ENCODE data around the gene TRMU. TPM values are rescaled to one million over a fixed set of nuclear protein-coding genes. Genes with fewer than 3 reads are reported as not detected.

TRMU gene
- total RNA-seq, 1 experiment from 2014 or later: 73.9 TPM

DNA sequence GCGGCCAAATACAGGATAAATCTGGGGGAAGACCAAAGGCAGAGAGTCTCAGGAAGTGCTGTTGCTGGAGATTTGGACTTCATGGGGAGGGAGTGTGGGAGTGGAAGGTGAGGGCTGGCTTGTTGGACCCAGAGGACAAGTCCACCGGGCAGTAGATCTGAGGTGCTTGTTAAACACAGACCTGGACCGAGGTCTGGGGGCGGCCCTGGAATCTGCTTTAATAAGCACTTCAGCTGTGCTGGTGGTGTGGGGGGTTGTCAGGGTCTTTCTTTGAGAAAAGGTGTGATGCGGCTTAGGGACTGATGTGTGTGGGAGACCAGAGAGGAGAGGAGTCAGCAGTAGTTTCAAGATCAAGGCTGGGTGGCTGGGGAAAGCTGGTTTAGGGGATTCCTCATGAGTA lies 4.4 kb downstream of the TRMU start:
- H3K4me3 ChIP-seq (ENCODE audit: low read depth, low read length): no peak overlapping the region
- BruUV-seq (replicated peaks): no TSS peak
- H3K27ac Mint-ChIP-seq (ENCODE audit: unreplicated experiment): no peak overlapping the region
- no peak for DNase-seq
- POLR2A ChIA-PET: interaction anchor here (0.7 kb wide), 1 partner anchor 1337 kb away, joined by 4 read pairs; no protein-coding TSS in a partner anchor
- H3K4me1 ChIP-seq: no peaks in the 10 kb centered on the region
- intact Hi-C loops (cut with micrococcal nuclease; ENCODE audit: unreplicated experiment): no loop called here
- no peaks in the 10 kb centered on the region for H3K27me3 ChIP-seq (replicated peaks; ENCODE audit: control insufficient read depth, insufficient read depth, low read length)
- peaks cover 97% of the 10 kb centered on the region for H3K36me3 Mint-ChIP-seq (ENCODE audit: insufficient read depth, unreplicated experiment)
- no peaks in the 10 kb centered on the region for H3K27me3 Mint-ChIP-seq (ENCODE audit: insufficient read depth, unreplicated experiment)
- no peaks in the 10 kb centered on the region for H3K9me3 ChIP-seq
- peaks cover 6% of the 10 kb centered on the region; the same call in 1 of the 2 replicates for H3K36me3 ChIP-seq (ENCODE audit: control insufficient read depth, insufficient read depth, low read length)
- peaks cover 9% of the 10 kb centered on the region for H3K4me1 Mint-ChIP-seq (ENCODE audit: low read depth, unreplicated experiment)
- H3K4me3 Mint-ChIP-seq (ENCODE audit: unreplicated experiment): no peak overlapping the region
- TF ChIP-seq, protein P1, sequence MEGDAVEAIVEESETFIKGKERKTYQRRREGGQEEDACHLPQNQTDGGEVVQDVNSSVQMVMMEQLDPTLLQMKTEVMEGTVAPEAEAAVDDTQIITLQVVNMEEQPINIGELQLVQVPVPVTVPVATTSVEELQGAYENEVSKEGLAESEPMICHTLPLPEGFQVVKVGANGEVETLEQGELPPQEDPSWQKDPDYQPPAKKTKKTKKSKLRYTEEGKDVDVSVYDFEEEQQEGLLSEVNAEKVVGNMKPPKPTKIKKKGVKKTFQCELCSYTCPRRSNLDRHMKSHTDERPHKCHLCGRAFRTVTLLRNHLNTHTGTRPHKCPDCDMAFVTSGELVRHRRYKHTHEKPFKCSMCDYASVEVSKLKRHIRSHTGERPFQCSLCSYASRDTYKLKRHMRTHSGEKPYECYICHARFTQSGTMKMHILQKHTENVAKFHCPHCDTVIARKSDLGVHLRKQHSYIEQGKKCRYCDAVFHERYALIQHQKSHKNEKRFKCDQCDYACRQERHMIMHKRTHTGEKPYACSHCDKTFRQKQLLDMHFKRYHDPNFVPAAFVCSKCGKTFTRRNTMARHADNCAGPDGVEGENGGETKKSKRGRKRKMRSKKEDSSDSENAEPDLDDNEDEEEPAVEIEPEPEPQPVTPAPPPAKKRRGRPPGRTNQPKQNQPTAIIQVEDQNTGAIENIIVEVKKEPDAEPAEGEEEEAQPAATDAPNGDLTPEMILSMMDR (IDR thresholded peaks at IDR 0.05; ENCODE audit: insufficient read depth in 1 of 2, low read depth in 1 of 2, low read length in 1 of 2, severe bottlenecking in 1 of 2, unreplicated experiment in 1 of 2): no peak
- CTCF ChIA-PET: no interaction called here
- no peaks in the 10 kb centered on the region for H3K9me3 Mint-ChIP-seq (ENCODE audit: unreplicated experiment)

- Mint-ChIP-seq H3K4me1 (ENCODE audit: low read depth, unreplicated experiment) (peaks cover 9% of the 10 kb centered on the region), H3K36me3 (ENCODE audit: insufficient read depth, unreplicated experiment) (peaks cover 95% of the 10 kb centered on the region)
- BruUV-seq (replicated peaks): no TSS peak
Observed at GRCh38 chr22:46340676-46341075, 5.2 kb downstream of the TRMU start.

DNA sequence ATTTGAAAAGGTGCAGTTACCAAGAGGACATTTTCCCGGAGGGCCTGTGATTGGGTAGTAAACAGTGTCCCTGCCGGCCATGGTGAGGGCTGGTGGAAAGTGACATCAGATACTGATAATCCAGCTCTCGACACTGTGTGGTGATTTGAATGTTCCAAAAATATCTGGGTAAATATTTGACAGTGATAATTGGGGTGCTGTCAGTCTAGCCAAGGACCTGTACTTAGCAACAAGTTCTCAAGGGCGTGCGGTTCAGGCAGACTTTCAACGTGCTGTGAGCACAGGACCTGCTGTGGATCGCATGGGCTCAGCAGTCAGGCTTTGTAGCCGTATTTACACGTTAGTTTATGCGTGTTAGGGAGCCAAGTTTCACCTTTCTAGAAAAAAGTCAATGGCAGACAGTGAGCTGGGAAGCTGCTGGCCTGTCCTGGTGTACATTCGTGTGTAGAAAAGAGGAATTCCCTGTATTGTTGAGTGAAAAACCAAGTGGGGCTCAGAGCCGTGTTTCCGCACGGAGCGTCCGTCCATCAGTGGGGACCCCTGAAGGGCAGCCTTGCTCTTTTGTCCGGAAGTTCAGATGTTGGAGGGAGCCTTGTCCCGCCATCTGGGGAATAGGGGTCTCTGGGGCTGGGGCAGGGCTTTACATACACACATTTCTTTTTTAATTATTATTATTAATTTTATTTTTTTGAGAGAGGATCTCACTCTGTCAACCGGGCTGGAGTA lies 11.3 kb downstream of the TRMU start:
- Histone ChIP-seq H3K27me3 (replicated peaks; ENCODE audit: control insufficient read depth, insufficient read depth, low read length) (no peaks in the 10 kb centered on the region), H3K4me1 (no peaks in the 10 kb centered on the region), H3K36me3 (ENCODE audit: control insufficient read depth, insufficient read depth, low read length) (peaks cover 8% of the 10 kb centered on the region), H3K9me3 (no peaks in the 10 kb centered on the region), H3K4me3 (ENCODE audit: low read depth, low read length) (no peak overlapping the region)
- ChIA-PET POLR2A (no interaction called here), CTCF (no interaction called here)
- Mint-ChIP-seq H3K36me3 (ENCODE audit: insufficient read depth, unreplicated experiment) (peaks cover 97% of the 10 kb centered on the region), H3K9me3 (ENCODE audit: unreplicated experiment) (no peaks in the 10 kb centered on the region), H3K27ac (ENCODE audit: unreplicated experiment) (no peak overlapping the region), H3K4me1 (ENCODE audit: low read depth, unreplicated experiment) (no peaks in the 10 kb centered on the region), H3K27me3 (ENCODE audit: insufficient read depth, unreplicated experiment) (no peaks in the 10 kb centered on the region), H3K4me3 (ENCODE audit: unreplicated experiment) (no peak overlapping the region)
- DNase-seq: no peak
- TF ChIP-seq, protein P1 (IDR thresholded peaks at IDR 0.05; ENCODE audit: insufficient read depth in 1 of 2, low read depth in 1 of 2, low read length in 1 of 2, severe bottlenecking in 1 of 2, unreplicated experiment in 1 of 2): no peak
- no TSS peak for BruUV-seq (replicated peaks)
- intact Hi-C loops (cut with micrococcal nuclease; ENCODE audit: unreplicated experiment): no loop called here

More at GRCh38 chr22:46340676-46341075, 5.2 kb downstream of the TRMU start:
- no peak for DNase-seq
- H3K9me3 ChIP-seq: no peaks in the 10 kb centered on the region
- ChIA-PET CTCF (no interaction called here), POLR2A (interaction anchor here (0.7 kb wide), 1 partner anchor 1336 kb away, joined by 4 read pairs; no protein-coding TSS in a partner anchor)
- intact Hi-C loops (cut with micrococcal nuclease; ENCODE audit: unreplicated experiment): no loop called here
- peaks cover 6% of the 10 kb centered on the region; the same call in 1 of the 2 replicates for H3K36me3 ChIP-seq (ENCODE audit: control insufficient read depth, insufficient read depth, low read length)
- Mint-ChIP-seq H3K27me3 (ENCODE audit: insufficient read depth, unreplicated experiment) (no peaks in the 10 kb centered on the region), H3K9me3 (ENCODE audit: unreplicated experiment) (no peaks in the 10 kb centered on the region), H3K4me3 (ENCODE audit: unreplicated experiment) (no peak overlapping the region), H3K27ac (ENCODE audit: unreplicated experiment) (no peak overlapping the region)
- no peaks in the 10 kb centered on the region for H3K27me3 ChIP-seq (replicated peaks; ENCODE audit: control insufficient read depth, insufficient read depth, low read length)
- H3K4me3 ChIP-seq (ENCODE audit: low read depth, low read length): no peak overlapping the region
- H3K4me1 ChIP-seq: no peaks in the 10 kb centered on the region
- TF ChIP-seq, protein P1 (IDR thresholded peaks at IDR 0.05; ENCODE audit: insufficient read depth in 1 of 2, low read depth in 1 of 2, low read length in 1 of 2, severe bottlenecking in 1 of 2, unreplicated experiment in 1 of 2): no peak

All from Caco-2 (cell line).